ENCODE measurements around the gene KRTAP5-8. TPM values are rescaled to one million over a fixed set of nuclear protein-coding genes. Genes with fewer than 3 reads are reported as not detected.
"Not testable (repeated sequence)": the region's sequence is repeated elsewhere in the genome, so short reads cannot be mapped to it uniquely, and the experiment has no call there.

Gene KRTAP5-8
- total RNA-seq, 1 donor from 2014 or later: 0.25 TPM

DNA sequence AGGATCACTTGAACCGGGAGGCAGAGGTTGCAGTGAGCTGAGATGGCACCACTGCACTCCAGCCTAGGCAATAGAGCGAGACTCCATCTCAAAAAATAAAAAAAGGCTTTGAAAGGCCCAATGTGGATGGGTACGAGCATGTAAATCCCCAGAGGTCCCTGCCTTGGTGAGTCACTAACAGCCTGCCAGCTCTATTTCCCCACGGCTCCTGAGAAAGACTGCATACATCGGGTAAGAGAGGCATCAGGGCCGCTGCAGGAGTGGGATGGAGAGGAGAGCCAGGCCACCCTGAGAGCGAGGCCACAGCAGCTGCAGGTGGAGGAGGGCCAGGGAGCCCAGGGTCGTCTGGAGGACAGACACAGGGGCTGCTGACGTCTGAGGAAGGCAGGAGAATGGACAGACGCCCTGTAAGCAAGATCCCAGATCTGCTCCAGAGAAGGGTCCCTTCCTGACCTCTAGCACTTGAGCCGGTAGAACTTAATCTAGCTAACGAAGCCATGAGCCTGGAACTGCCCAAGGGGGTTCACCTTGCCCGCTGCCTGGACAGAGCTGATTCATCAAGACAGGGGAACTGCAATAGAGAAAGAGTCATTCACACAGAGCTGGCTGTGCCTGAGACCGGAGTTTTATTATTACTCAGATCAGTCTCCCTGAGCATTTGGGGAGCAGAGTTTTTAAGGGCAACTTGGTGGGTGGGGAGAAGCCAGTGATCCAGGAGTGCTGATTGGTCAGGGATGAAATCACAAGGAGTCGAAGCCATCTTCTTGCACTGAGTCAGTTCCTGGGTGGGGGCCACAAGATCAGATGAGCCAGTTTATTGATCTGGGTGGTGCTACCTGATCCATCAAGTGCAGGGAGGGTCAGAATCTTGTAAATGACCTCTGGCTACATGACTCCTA, 5.3 kb downstream of the KRTAP5-8 start:
- ATAC-seq (no peak), DNase-seq (ENCODE audit: low spot score) (no peak)

GRCh38 chr11:71543866-71544265, 6.0 kb downstream of the KRTAP5-8 start:
- DNase-seq (ENCODE audit: low spot score) (no peak), ATAC-seq (no peak)

GRCh38 chr11:71544525-71545214, 6.8 kb downstream of the KRTAP5-8 start:
- ATAC-seq (no peak), DNase-seq (ENCODE audit: low spot score) (no peak)

DNA sequence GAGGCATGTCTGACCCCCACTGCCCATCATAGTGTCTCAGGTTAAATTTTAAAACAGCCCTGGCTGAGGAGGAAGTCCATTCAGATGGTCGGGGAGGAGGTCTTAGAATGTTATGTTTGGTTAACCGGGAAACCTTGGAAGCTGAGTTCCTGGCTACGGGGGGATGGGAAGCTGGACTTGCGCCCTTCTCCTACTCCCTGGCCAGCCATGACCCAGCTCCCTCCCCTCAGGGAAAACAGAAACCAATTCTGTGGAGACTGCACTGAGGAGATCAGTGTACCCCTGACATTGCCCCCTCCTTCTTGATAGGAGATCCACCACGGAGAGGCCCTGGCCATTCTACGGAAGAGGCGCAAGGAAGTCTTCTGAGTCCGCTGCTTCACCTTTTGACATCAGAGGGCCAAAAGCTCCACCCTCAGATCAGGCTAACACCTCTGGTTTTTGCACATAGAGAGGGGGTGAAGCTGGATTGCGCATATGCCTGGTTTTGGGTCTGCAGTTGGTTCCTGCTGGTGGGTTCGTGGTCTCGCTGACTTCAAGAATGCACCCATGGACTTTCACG, 7.7 kb downstream of the KRTAP5-8 start:
- ATAC-seq: no peak
- no peak for DNase-seq (ENCODE audit: low spot score)

DNA sequence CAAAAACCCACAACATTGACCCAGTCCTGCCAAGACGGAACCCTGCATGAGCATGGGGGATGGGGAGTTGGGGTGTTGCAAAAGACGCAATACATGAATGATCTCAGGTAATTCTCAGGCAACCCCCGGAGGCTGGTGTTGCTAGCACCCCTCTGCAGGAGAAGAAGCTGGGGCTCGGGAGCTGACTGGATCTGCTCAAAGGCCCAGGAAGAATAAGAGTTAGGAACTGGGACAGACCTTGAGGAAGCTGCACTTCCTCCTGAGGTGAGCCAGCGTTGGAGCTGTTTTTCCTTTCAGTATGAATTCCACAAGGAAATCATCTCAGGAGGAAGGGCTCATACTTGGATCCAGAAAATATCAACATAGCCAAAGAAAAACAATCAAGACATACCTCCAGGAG, 10.3 kb downstream of the KRTAP5-8 start, which contains the start of gene KRTAP5-9:
TSS of gene KRTAP5-9 (plus strand) at position 301 of the 400 bp plus-strand sequence. CDS start 238 bp downstream, outside the sequence.
- DNase-seq (ENCODE audit: low spot score): no peak
- no peak for ATAC-seq

GRCh38 chr11:71548716-71549151, 10.9 kb downstream of the KRTAP5-8 start:
- DNase-seq (ENCODE audit: low spot score) (no peak), ATAC-seq (no peak)

- no peak for DNase-seq (ENCODE audit: low spot score)
- ATAC-seq: no peak
These were observed 13.9 kb downstream of the KRTAP5-8 start for GRCh38 chr11:71551711-71552110.

DNA sequence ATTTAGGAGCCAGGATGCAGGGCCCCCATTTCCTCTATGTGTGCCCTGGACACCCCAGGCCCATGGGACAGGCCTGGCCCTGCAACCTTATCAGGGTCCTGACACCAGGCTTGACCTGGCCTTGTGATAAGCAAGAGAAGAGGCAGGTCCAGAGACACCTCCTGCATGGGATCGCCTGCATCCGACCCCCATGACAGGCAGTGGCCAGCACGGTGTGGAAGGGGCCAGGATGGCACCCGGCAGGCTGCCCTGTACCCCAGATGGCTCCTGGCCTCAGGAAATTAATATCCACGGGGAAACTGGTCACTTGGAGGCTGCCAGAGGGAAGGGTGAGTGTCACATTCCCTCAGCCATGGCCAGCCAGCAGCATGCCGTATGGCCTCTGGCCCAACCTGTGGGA, 17.2 kb downstream of the KRTAP5-8 start:
- ATAC-seq (no peak), DNase-seq (ENCODE audit: low spot score) (no peak)

DNA sequence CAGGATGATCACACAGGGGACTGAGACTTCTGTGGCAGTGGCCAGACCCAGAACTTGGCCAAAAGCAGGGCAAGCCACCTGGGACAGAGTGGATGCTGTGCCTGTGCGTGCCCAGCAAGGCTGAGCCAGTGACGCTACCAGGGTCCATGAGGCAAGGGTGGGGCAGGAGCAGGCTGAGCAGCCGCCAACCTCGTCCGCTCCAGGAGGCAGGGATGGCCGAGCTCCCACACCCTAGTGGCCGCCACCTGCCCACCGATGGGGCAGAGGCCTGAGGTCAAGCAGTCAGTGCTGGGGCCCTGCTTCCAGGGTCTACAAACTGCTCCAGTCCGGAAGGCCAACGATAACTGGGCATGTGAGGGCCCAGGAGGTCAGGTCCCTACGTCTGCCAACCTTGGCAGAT, 17.7 kb downstream of the KRTAP5-8 start:
- no peak for DNase-seq (ENCODE audit: low spot score)
- ATAC-seq: no peak

DNA sequence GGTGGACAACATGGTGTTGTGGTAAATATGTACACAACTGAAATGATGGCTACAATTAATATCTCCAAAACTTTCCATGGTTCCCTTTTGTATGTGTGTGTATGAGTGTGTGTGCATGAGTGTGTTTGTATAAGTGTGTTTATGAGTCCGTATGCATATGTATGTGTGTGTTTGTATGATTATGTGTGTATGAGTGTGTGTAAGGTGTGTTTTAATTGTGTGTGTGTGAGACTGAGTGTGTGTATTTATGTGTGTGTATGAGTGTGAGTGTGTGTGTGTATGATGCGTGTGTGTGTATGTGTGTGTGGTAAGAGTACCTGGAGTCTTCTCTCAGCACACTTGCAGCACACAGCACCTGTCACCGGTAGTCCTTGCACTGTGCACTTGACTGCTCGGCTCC, 18.2 kb downstream of the KRTAP5-8 start:
- DNase-seq (ENCODE audit: low spot score) (no peak), ATAC-seq (no peak)

GRCh38 chr11:71557257-71557656, 19.4 kb downstream of the KRTAP5-8 start:
- no peak for ATAC-seq
- no peak for DNase-seq (ENCODE audit: low spot score)

GRCh38 chr11:71558996-71559395, 21.2 kb downstream of the KRTAP5-8 start:
- no peak for ATAC-seq
- DNase-seq (ENCODE audit: low spot score): no peak

DNA sequence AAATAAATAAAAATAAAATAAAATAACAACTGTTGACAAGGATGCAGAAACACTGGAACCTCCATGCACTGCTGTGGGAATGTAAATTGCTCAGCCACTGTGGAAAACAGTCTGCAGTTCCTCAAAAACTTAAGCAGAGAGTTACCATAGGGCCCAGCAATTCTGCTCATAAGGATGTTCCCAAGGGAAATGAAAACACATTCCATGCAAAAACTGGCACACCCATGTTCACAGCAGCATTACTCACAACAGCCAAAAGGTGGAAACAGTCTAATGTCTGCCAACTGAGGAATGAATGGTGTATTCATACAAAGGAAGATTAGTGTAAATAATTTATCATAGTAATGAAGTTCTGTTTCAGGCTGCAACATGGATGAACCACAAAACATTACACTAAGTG, 24.3 kb downstream of the KRTAP5-8 start:
- ATAC-seq (no peak), DNase-seq (ENCODE audit: low spot score) (no peak)

DNA sequence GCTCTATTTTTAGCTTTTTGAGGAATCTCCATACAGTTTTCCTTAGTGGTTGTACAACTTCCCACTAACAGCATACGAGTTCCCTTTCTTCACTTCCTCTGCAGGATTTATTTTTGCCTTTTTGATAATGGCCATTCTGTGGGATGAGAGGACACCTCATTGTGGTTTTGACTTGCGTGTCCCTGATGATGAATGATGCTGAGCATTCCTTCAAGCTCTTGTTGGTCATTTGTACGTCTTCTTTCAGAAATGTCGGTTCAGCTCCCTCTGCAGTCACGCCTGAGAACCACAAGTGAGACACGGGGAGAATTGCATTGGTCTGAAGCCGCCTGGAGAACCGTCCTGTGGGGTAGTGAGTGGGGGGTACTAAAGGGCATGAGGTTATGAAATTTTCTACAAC, 25.6 kb downstream of the KRTAP5-8 start:
- DNase-seq (ENCODE audit: low spot score): peak; percentile 52
- ATAC-seq: peak; percentile 94

DNA sequence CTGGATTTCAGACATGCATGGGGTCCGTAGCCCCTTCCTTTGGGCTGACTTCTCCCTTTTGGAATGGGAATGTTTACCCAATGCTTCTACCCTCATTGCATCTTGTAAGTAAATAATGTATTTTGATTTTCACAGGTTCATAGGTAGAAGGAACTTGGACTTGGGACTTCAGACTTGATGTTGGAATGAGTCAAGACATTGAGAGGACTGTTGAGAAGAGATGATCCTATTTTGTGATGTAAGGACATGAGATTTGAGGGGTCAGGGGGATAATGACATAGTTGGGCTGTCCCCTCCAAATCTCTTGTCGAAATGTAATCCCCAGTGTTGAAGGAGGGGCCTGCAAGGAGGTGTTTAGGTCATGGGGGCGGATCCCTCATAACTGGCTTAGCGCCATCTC, 26.6 kb downstream of the KRTAP5-8 start:
- DNase-seq (ENCODE audit: low spot score): no peak
- peak; percentile 26 for ATAC-seq

DNA sequence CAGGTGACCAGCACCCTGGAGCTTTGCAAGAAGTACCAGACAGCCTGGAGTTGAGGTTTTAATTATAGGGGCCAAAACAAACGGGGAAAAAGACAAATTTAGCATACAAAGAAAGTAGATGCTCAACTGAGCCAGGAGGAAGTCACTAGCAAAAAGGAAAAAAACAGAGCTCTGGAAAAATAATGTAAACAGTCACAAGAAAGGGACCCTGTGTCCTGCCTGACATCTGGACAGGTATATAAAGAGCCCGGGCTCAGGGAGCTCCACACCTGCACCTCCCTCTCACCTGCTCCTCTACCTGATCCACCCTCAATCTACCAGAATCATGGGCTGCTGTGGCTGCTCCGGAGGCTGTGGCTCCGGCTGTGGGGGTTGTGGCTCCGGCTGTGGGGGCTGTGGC, 27.4 kb downstream of the KRTAP5-8 start, which contains the start of gene KRTAP5-10:
TSS of gene KRTAP5-10 (plus strand) at position 301 of the 400 bp plus-strand sequence. CDS start at position 326, 25 bp downstream.
- ATAC-seq (no peak), DNase-seq (ENCODE audit: low spot score) (no peak)

DNA sequence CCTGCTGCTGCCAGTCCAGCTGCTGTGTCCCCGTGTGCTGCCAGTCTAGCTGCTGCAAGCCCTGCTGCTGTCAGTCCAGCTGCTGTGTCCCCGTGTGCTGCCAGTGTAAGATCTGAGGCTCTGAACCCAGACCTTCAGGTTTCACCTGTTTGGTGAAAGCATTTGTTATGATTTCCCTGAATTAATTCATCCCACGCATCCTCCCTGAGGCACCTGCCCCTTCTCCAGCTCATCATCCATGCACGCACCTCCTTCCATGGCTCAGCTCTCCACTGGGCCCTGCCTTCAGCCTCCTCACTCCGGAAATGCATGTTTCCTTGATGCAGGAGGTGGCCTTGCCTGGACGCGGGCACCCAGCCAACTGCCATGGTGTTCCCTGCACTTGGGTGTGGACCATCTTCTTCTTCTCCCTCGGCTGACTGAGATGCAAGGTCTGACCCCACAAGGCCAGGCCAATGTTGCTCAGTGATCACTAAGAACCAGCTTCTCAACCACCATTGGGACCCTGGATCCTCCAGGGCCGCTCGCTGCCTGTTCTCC, 28.3 kb downstream of the KRTAP5-8 start:
- no peak for ATAC-seq
- no peak for DNase-seq (ENCODE audit: low spot score)

DNA sequence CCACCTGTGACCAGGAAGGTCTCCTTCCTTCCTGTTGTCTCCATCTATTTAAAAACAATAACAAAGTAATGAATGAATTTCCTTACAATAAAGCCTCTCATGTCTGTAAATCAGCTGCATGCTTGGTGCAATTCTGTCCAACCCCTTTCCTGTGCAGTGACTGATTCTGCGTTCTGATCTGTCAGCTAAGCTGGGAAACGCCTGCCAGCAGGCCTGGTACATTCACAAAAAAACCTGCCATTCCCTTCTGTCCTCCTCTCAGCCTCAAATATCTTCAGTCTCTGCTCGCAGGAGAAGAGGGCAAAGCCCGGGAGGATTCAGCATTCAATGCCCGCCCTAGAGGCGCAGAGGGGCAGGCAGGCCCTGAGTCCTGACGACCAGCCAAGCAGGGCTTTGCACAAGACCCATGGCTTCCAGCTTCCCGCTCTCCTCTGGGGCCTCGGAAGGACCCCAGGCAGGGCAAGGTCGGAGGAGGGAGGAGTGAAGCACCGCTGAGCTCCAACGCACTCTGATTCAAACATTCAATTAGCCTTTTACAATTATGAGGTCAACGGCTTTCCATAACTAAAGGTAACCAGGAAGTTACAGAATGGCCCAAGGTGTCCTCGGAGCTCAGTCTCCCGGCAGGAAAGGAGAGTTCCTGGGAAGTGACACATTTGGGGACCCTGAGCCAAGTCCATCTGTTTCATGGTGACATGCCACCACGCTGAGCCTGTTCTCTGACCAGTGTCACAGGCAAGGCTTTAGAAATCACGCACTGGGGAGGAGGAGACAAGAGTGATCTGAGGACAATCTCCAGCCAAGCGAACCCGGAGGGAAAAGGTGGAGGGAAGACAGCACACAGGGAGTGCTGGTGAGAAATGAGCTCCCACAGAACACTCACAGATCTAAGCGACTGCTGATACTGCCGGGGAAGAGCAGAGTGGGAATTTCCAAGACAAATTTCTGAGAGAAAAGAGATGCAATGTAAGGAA, 29.1 kb downstream of the KRTAP5-8 start:
- ATAC-seq; DNase-seq (ENCODE audit: low spot score): not testable (repeated sequence)

- ATAC-seq; DNase-seq (ENCODE audit: low spot score): not testable (repeated sequence)
These were observed 29.8 kb downstream of the KRTAP5-8 start for GRCh38 chr11:71567633-71568032.

Data from left lobe of liver (tissue), 2 donors.